ENCODE measurements around the gene RIMS4. TPM values are rescaled to one million over a fixed set of nuclear protein-coding genes. Genes with fewer than 3 reads are reported as not detected.

Gene RIMS4
- total RNA-seq, 1 experiment from 2014 or later = 16.3 TPM

DNA sequence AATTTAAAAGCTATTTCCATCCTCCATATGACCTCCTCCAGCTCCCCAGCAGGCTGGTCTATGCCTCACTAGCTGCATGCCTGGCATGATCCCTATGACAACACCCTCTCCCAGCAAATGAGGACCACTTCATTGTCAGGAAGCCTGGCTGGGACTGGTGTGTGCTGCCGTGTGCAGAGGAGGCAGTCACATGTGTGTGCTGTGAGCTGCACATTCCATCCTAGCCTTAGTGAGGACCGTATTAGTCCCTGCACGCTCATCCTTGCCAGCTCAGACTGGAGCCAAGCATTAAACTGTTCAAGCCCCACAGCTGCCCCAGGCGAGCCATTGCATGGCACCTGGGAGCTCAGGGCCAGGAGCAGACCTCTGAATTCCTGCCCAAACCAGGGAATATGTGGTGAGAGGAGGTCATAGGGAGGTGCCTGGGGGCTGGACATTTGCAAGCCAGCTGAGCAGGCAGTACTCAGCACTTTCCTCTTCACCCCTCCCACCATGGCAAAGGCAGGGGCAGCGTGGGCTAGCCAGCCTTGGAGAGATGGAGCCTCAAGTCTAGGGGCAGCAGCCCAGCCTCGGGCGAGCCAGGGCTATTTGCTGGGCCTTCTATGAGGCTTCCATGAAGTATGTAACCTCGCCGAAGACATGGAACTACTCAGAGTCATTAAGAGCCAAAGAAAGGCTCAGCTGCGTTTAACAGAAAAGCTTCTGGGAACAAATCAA is 103.9 kb downstream of the RIMS4 start:
- H3K27ac Mint-ChIP-seq = no peak overlapping the region; a peak in 1 of 7 replicates
- Histone ChIP-seq H3K79me1 (ENCODE audit: insufficient read depth, low read depth, low read length, poor library complexity, severe bottlenecking) (no peaks in the 10 kb centered on the region), H3K9ac (ENCODE audit: extremely low read depth, insufficient read length, low read length) (no peak overlapping the region), H4K91ac (ENCODE audit: insufficient read length, low read depth, low read length) (no peak overlapping the region), H3K23ac (ENCODE audit: insufficient read length, low read depth, low read length) (no peak overlapping the region), H3K27me3 (ENCODE audit: insufficient read depth, low read length) (no peaks in the 10 kb centered on the region), H2AFZ (ENCODE audit: low read length) (no peak overlapping the region), H3K4ac (ENCODE audit: low read depth, low read length) (no peak overlapping the region), H4K20me1 (ENCODE audit: control insufficient read depth, insufficient read depth, insufficient read length) (no peaks in the 10 kb centered on the region), H2AK5ac (ENCODE audit: insufficient read length, low read length) (no peak overlapping the region), H2BK12ac (ENCODE audit: insufficient read length, low read depth, low read length) (no peak overlapping the region), H4K5ac (ENCODE audit: insufficient read length, low read depth, low read length) (no peak overlapping the region), H3K79me2 (ENCODE audit: insufficient read depth, low read length) (no peaks in the 10 kb centered on the region), H4K8ac (replicated peaks; ENCODE audit: insufficient read length, low read depth, low read length) (no peak overlapping the region), H2BK20ac (ENCODE audit: low read depth, low read length, poor library complexity, severe bottlenecking) (no peak overlapping the region), H3T11ph (ENCODE audit: low read length) (no peak overlapping the region), H3K18ac (ENCODE audit: insufficient read length, low read depth, low read length) (no peak overlapping the region), H3K14ac (ENCODE audit: insufficient read depth, low read length) (no peak overlapping the region), H3K4me2 (ENCODE audit: insufficient read depth, insufficient read length, low read length) (no peak overlapping the region), H3K4me1 (ENCODE audit: insufficient read depth, low read length) (peaks cover 2% of the 10 kb centered on the region; the same call in 1 of the 2 replicates), H2BK5ac (ENCODE audit: insufficient read length, low read length) (no peak overlapping the region), H2BK120ac (ENCODE audit: low read depth, low read length, poor library complexity, severe bottlenecking) (no peak overlapping the region), H2BK15ac (ENCODE audit: low read depth, low read length) (no peak overlapping the region), H3K27ac (ENCODE audit: insufficient read length, low read depth, low read length) (no peak overlapping the region), H3K9me3 (ENCODE audit: control insufficient read depth, low read depth, low read length) (no peaks in the 10 kb centered on the region), H3K23me2 (ENCODE audit: insufficient read length, low read depth, low read length, poor library complexity, severe bottlenecking) (no peaks in the 10 kb centered on the region), H3K56ac (ENCODE audit: insufficient read length, low read depth, low read length) (no peak overlapping the region)
- TF ChIP-seq, protein P1, sequence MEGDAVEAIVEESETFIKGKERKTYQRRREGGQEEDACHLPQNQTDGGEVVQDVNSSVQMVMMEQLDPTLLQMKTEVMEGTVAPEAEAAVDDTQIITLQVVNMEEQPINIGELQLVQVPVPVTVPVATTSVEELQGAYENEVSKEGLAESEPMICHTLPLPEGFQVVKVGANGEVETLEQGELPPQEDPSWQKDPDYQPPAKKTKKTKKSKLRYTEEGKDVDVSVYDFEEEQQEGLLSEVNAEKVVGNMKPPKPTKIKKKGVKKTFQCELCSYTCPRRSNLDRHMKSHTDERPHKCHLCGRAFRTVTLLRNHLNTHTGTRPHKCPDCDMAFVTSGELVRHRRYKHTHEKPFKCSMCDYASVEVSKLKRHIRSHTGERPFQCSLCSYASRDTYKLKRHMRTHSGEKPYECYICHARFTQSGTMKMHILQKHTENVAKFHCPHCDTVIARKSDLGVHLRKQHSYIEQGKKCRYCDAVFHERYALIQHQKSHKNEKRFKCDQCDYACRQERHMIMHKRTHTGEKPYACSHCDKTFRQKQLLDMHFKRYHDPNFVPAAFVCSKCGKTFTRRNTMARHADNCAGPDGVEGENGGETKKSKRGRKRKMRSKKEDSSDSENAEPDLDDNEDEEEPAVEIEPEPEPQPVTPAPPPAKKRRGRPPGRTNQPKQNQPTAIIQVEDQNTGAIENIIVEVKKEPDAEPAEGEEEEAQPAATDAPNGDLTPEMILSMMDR (conservative IDR thresholded peaks at IDR 0.05) = no peak
- H3K4me3 Mint-ChIP-seq = no peak overlapping the region
- H3K27me3 Mint-ChIP-seq (ENCODE audit: low read depth) = no peaks in the 10 kb centered on the region
- no peaks in the 10 kb centered on the region for H3K9me3 Mint-ChIP-seq
- peaks cover 4 to 18% of the 10 kb centered on the region in 2 experiments for H3K4me1 Mint-ChIP-seq
- no CpG with 5 or more reads among the region's 10 CpGs for WGBS (ENCODE audit: extremely low coverage, insufficient read length, low lambda C conversion rate)
- no peaks in the 10 kb centered on the region; a peak in 1 of 7 replicates for H3K36me3 Mint-ChIP-seq (ENCODE audit: insufficient read depth in 1 of 3, low read depth in 3 of 3)
- DNase-seq = no peak

All from H9 (cell line).